Panc1 (cell line): ENCODE data around the gene CACNG3.

Source experiments
- POLR2AphosphoS5 ChIP-seq: IDR thresholded peaks from 2 replicates; pipeline ENCODE4 v1.6.1; 2012; ENCODE audit warnings: mild to moderate bottlenecking, low read depth, low read length, moderate library complexity
- REST ChIP-seq, 2 experiments: IDR thresholded peaks; 2 replicates each; pipeline ENCODE4 v1.6.1; 2011 to 2012; ENCODE audit warnings: low read depth in 2 of 2, control low read depth in 1 of 2, low read length in 1 of 2, mild to moderate bottlenecking in 1 of 2, moderate library complexity in 1 of 2; ENCODE audit not compliant: insufficient read depth in 1 of 2
- SIN3A ChIP-seq: IDR thresholded peaks from 2 replicates; pipeline ENCODE4 v1.6.1; 2012; ENCODE audit warnings: low read depth, mild to moderate bottlenecking, low read length, moderate library complexity, borderline replicate concordance; ENCODE audit not compliant: insufficient read depth
- TCF7L2 ChIP-seq: IDR thresholded peaks from 2 replicates; pipeline ENCODE4 v1.6.1; 2011; ENCODE audit warnings: mild to moderate bottlenecking, low read depth, low read length, inconsistent platforms
- TF ChIP-seq, protein P1 (sequence below): fragments of 450-650 bp; IDR thresholded peaks from 2 replicates; pipeline ENCODE4 v1.5.1; 2017; ENCODE audit warnings: mild to moderate bottlenecking

- TF ChIP-seq, protein P1, sequence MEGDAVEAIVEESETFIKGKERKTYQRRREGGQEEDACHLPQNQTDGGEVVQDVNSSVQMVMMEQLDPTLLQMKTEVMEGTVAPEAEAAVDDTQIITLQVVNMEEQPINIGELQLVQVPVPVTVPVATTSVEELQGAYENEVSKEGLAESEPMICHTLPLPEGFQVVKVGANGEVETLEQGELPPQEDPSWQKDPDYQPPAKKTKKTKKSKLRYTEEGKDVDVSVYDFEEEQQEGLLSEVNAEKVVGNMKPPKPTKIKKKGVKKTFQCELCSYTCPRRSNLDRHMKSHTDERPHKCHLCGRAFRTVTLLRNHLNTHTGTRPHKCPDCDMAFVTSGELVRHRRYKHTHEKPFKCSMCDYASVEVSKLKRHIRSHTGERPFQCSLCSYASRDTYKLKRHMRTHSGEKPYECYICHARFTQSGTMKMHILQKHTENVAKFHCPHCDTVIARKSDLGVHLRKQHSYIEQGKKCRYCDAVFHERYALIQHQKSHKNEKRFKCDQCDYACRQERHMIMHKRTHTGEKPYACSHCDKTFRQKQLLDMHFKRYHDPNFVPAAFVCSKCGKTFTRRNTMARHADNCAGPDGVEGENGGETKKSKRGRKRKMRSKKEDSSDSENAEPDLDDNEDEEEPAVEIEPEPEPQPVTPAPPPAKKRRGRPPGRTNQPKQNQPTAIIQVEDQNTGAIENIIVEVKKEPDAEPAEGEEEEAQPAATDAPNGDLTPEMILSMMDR, result no peak
- TF ChIP-seq TCF7L2, result no peak
- TF ChIP-seq POLR2AphosphoS5, result no peak
- TF ChIP-seq SIN3A, result no peak
- no peak for TF ChIP-seq REST (IDR thresholded peaks at IDR 0.05; ENCODE audit: insufficient read depth in 1 of 2, low read depth in 2 of 2, low read length in 1 of 2)
These were observed 68.3 kb downstream of the CACNG3 start for GRCh38 chr16:24324421-24324820.
